SK-N-SH treated with all-trans-retinoic acid at 6 μM for 48 hours (cell line): ENCODE data around the gene INTS1.

Source experiments
- ATAC-seq: fragments of 200-7000 bp; cut with Tn5 transposase; 3 replicates; pipeline ENCODE4 v1.9.1; 2020; ENCODE audit warnings: mild to moderate bottlenecking, moderate library complexity
- ARNTL ChIP-seq: fragments of 450-650 bp; formaldehyde crosslinking; IDR thresholded peaks from 2 replicates; pipeline ENCODE4 v1.5.0; 2020; ENCODE audit warnings: low read depth, mild to moderate bottlenecking, moderate library complexity, borderline replicate concordance
- BACH2 ChIP-seq: fragments of 250-450 bp; sonication (Bioruptor Pico); IDR thresholded peaks from 2 replicates; pipeline ENCODE4 v1.9.0; 2021; ENCODE audit warnings: mild to moderate bottlenecking, borderline replicate concordance
- CREB5 ChIP-seq: fragments of 250-450 bp; sonication (Bioruptor Pico); IDR thresholded peaks from 2 replicates; pipeline ENCODE4 v1.5.1; 2020; ENCODE audit warnings: low read depth, mild to moderate bottlenecking, moderate library complexity
- CSDC2 ChIP-seq: fragments of 250-450 bp; sonication (Bioruptor Pico); IDR thresholded peaks from 2 replicates; pipeline ENCODE4 v1.5.0; 2020; ENCODE audit warnings: mild to moderate bottlenecking, moderate library complexity
- ESRRG ChIP-seq: fragments of 250-450 bp; sonication (Bioruptor Pico); IDR thresholded peaks from 2 replicates; pipeline ENCODE4 v1.6.1; 2021; ENCODE audit warnings: mild to moderate bottlenecking
- GLIS3 ChIP-seq: fragments of 250-450 bp; sonication (Bioruptor Pico); IDR thresholded peaks from 2 replicates; pipeline ENCODE4 v1.5.0; 2020; ENCODE audit warnings: mild to moderate bottlenecking, moderate library complexity
- OSR1 ChIP-seq: fragments of 250-450 bp; sonication (Bioruptor Pico); IDR thresholded peaks from 2 replicates; pipeline ENCODE4 v1.8.0; 2022; ENCODE audit warnings: moderate library complexity, mild to moderate bottlenecking, inconsistent platforms
- PATZ1 ChIP-seq: fragments of 250-450 bp; sonication (Bioruptor Pico); IDR thresholded peaks from 2 replicates; pipeline ENCODE4 v1.8.0; 2020; ENCODE audit warnings: mild to moderate bottlenecking, moderate library complexity, borderline replicate concordance
- POU6F1 ChIP-seq: fragments of 250-450 bp; sonication (Bioruptor Pico); IDR thresholded peaks from 2 replicates; pipeline ENCODE4 v1.8.0; 2021; ENCODE audit warnings: low read depth, mild to moderate bottlenecking, moderate library complexity, borderline replicate concordance
- PPARA ChIP-seq: fragments of 250-450 bp; sonication (Bioruptor Pico); IDR thresholded peaks from 2 replicates; pipeline ENCODE4 v1.5.0; 2020; ENCODE audit warnings: mild to moderate bottlenecking, borderline replicate concordance
- RARB ChIP-seq: fragments of 250-450 bp; sonication (Bioruptor Pico); IDR thresholded peaks from 2 replicates; pipeline ENCODE4 v1.8.0; 2021; ENCODE audit warnings: mild to moderate bottlenecking, moderate library complexity
- SNAI2 ChIP-seq: fragments of 250-450 bp; sonication (Bioruptor Pico); IDR thresholded peaks from 2 replicates; pipeline ENCODE4 v1.5.0; 2020; ENCODE audit warnings: mild to moderate bottlenecking, moderate library complexity
- TOX ChIP-seq: fragments of 250-450 bp; sonication (Bioruptor Pico); IDR thresholded peaks from 2 replicates; pipeline ENCODE4 v1.8.0; 2021; ENCODE audit warnings: mild to moderate bottlenecking, moderate library complexity, borderline replicate concordance
- TSHZ2 ChIP-seq: fragments of 250-450 bp; sonication (Bioruptor Pico); IDR thresholded peaks from 2 replicates; pipeline ENCODE4 v1.5.0; 2020; ENCODE audit warnings: mild to moderate bottlenecking, moderate library complexity
- ZC3H10 ChIP-seq: fragments of 250-450 bp; sonication (Bioruptor Pico); IDR thresholded peaks from 2 replicates; pipeline ENCODE4 v1.5.1; 2021; ENCODE audit warnings: mild to moderate bottlenecking, moderate library complexity
- ZFP3 ChIP-seq: fragments of 250-450 bp; sonication (Bioruptor Pico); IDR thresholded peaks from 2 replicates; pipeline ENCODE4 v1.5.0; 2020; ENCODE audit warnings: mild to moderate bottlenecking, moderate library complexity
- ZNF565 ChIP-seq: fragments of 450-650 bp; formaldehyde crosslinking; conservative IDR thresholded peaks from 2 replicates; pipeline ENCODE4 v1.5.0; 2020; ENCODE audit warnings: low read depth, mild to moderate bottlenecking, moderate library complexity
- ZNF8 ChIP-seq: fragments of 450-650 bp; formaldehyde crosslinking; IDR thresholded peaks from 2 replicates; pipeline ENCODE4 v1.5.0; 2020; ENCODE audit warnings: mild to moderate bottlenecking, moderate library complexity

Gene INTS1

GRCh38 chr7:1452205-1452604 is 52.0 kb downstream of the INTS1 start (continued):
- TF ChIP-seq TSHZ2 (CRISPR knock-in tag) (no peak), ZNF8 (CRISPR knock-in tag) (no peak), ZNF565 (CRISPR knock-in tag) (no peak), ZC3H10 (CRISPR knock-in tag) (no peak), PPARA (CRISPR knock-in tag) (no peak), BACH2 (CRISPR knock-in tag) (no peak), RARB (CRISPR knock-in tag) (no peak), PATZ1 (CRISPR knock-in tag) (no peak), TOX (no peak)

- no peak for TF ChIP-seq ESRRG
- no peak for TF ChIP-seq ZFP3 (CRISPR knock-in tag)
- TF ChIP-seq OSR1 (CRISPR knock-in tag) = no peak
- TF ChIP-seq PATZ1 (CRISPR knock-in tag) = no peak
- TF ChIP-seq POU6F1 (CRISPR knock-in tag) = no peak
- TF ChIP-seq ZC3H10 (CRISPR knock-in tag) = no peak
- TF ChIP-seq GLIS3 (CRISPR knock-in tag) = no peak
- TF ChIP-seq SNAI2 (CRISPR knock-in tag) = no peak
- TF ChIP-seq CREB5 (CRISPR knock-in tag) = no peak
- TF ChIP-seq ARNTL (CRISPR knock-in tag) = no peak
- TF ChIP-seq CSDC2 (CRISPR knock-in tag) = no peak
- TF ChIP-seq TSHZ2 (CRISPR knock-in tag) = no peak
- no peak for TF ChIP-seq BACH2 (CRISPR knock-in tag)
- TF ChIP-seq RARB (CRISPR knock-in tag) = no peak
- no peak for TF ChIP-seq PPARA (CRISPR knock-in tag)
- no peak for ATAC-seq
Measured at GRCh38 chr7:1450987-1451386, 53.2 kb downstream of the INTS1 start.
